ENCODE measurements around the gene CD82.
"Not testable (repeated sequence)": the region's sequence is repeated elsewhere in the genome, so short reads cannot be mapped to it uniquely, and the experiment has no call there.

The CD82 gene

DNA sequence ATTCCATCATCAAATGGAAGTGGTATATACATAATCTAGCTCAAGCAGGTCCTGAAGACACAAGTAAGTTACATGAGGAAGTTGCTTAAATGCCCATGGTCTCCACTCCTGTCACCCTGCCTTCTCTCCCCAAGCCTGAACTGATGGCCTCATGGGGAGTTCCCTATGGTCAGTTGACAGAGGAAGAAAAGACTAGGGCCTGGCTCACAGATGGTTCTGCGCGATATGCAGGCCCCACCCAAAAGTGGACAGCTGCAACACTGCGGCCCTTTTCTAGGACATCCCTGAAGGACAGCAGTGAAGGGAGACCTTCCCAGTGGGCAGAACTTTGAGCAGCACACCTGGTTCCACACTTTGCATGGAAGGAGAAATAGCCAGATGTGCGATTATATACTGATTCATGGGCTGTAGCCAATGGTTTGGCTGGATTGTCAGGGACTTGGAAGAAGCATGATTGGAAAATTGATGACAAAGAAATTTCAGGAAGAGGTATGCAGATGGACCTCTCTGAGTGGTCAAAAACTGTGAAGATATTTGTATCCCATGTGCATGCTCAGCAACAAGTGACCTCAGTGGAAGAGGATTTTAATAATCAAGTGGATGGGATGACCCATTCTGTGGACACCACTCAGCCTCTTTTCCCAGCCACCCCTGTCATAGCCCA is 17.3 kb upstream of the CD82 start:
- H3K27me3 ChIP-seq (ENCODE audit: control insufficient read depth, insufficient read depth, low read length) = no peaks in the 10 kb centered on the region
- H3K36me3 ChIP-seq (ENCODE audit: control insufficient read depth, insufficient read depth, low read length) = no peaks in the 10 kb centered on the region
- H3K27ac ChIP-seq (ENCODE audit: low read depth, low read length) = no peak overlapping the region
- no peaks in the 10 kb centered on the region for H3K9me3 ChIP-seq (ENCODE audit: control insufficient read depth, insufficient read depth, low read length)
- H3K4me1 ChIP-seq (ENCODE audit: control insufficient read depth, insufficient read depth, low read length) = no peaks in the 10 kb centered on the region
- H3K4me3 ChIP-seq (ENCODE audit: low read depth, low read length) = no peak overlapping the region
- no peak overlapping the region for H3K9ac ChIP-seq (ENCODE audit: low read depth, low read length)

DNA sequence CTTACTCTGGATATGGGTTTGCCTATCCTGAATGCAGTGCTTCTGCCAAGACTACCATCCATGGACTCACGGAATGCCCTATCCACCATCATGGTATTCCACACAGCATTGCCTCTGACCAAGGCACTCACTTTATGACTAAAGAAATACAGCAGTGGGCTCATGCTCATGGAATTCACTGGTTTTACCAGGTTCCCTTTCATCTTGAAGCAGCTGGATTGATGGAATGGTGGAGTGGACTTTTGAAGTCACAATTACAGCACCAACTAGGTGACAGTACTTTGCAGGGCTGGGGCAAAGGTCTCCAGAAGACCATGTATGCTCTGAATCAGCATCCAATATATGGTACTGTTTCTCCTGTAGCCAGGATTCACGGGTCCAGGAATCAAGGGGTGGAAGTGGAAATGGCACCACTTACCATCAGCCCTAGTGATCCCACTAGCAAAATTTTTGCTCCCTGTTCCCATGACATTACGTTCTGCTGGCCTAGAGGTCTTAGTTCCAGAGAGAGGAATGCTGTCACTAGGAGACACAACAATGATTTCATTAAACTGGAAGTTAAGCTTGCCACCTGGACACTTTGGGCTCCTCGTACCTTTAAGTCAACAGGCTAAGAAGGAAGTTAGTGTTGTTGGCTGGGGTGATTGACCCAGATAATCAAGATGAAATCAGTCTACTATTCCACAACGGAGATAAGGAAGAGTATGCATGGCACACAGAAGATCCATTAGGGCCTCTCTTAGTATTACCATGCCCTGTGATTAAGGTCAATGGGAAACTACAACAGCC is 16.3 kb upstream of the CD82 start:
- not testable (repeated sequence) for H3K36me3 ChIP-seq (ENCODE audit: control insufficient read depth, insufficient read depth, low read length); H3K9ac ChIP-seq (ENCODE audit: low read depth, low read length); H3K27me3 ChIP-seq (ENCODE audit: control insufficient read depth, insufficient read depth, low read length); H3K4me1 ChIP-seq (ENCODE audit: control insufficient read depth, insufficient read depth, low read length); H3K27ac ChIP-seq (ENCODE audit: low read depth, low read length); H3K9me3 ChIP-seq (ENCODE audit: control insufficient read depth, insufficient read depth, low read length); H3K4me3 ChIP-seq (ENCODE audit: low read depth, low read length)

DNA sequence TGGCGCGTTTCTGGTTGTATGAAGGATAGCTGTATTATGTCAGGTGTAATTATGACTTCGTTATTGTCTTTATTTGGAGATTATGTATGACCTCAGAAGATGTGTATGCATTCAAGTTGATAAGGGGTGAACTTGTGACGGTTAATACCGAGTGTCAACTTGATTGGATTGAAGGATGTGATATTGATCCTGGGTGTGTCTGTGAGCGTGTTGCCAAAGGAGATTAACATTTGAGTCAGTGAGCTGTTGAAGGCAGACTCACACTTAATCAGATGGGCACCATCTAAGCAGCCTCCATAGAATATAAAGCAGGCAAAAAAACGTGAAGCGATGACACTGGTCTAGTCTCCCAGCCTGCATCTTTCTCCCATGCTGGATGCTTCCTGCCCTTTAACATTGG is 15.3 kb upstream of the CD82 start:
- no peaks in the 10 kb centered on the region for H3K36me3 ChIP-seq (ENCODE audit: control insufficient read depth, insufficient read depth, low read length)
- no peaks in the 10 kb centered on the region for H3K4me1 ChIP-seq (ENCODE audit: control insufficient read depth, insufficient read depth, low read length)
- H3K4me3 ChIP-seq (ENCODE audit: low read depth, low read length) = no peak overlapping the region
- no peaks in the 10 kb centered on the region for H3K9me3 ChIP-seq (ENCODE audit: control insufficient read depth, insufficient read depth, low read length)
- no peaks in the 10 kb centered on the region for H3K27me3 ChIP-seq (ENCODE audit: control insufficient read depth, insufficient read depth, low read length)
- no peak overlapping the region for H3K9ac ChIP-seq (ENCODE audit: low read depth, low read length)
- H3K27ac ChIP-seq (ENCODE audit: low read depth, low read length) = no peak overlapping the region

DNA sequence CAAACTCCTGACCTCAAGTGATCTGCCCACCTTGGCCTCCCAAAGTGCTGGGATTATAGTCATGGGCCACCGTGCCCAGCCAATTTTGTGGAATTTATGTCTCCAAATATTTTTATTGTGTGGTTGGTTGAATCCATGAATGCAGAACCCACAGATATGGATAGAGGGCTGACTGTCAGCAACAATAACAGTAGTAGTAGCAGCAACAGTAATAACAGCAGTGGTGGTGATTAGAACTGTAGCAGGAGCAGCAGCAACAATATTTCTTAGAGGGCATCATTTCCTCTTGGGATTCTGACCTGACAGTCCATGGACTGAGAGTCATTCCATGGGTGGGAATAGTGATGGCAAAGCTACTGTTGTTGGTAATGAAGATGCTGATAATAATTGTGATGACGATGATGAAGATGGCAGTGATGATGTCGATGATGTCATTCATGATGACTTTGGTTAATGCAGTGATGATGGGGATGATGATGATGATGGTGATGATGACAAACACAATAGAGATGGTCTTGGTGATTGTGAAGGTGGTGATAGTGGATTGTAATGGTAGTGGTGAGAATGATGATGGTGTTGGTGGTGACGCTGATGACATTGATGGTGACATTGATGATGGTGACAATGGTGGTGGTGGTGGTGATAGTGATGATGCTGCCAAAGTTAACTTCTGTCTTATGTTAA is 13.9 kb upstream of the CD82 start:
- Histone ChIP-seq H3K9me3 (ENCODE audit: control insufficient read depth, insufficient read depth, low read length) (no peaks in the 10 kb centered on the region), H3K9ac (ENCODE audit: low read depth, low read length) (no peak overlapping the region), H3K4me1 (ENCODE audit: control insufficient read depth, insufficient read depth, low read length) (no peaks in the 10 kb centered on the region), H3K4me3 (ENCODE audit: low read depth, low read length) (no peak overlapping the region), H3K27ac (ENCODE audit: low read depth, low read length) (no peak overlapping the region), H3K27me3 (ENCODE audit: control insufficient read depth, insufficient read depth, low read length) (no peaks in the 10 kb centered on the region), H3K36me3 (ENCODE audit: control insufficient read depth, insufficient read depth, low read length) (no peaks in the 10 kb centered on the region)

DNA sequence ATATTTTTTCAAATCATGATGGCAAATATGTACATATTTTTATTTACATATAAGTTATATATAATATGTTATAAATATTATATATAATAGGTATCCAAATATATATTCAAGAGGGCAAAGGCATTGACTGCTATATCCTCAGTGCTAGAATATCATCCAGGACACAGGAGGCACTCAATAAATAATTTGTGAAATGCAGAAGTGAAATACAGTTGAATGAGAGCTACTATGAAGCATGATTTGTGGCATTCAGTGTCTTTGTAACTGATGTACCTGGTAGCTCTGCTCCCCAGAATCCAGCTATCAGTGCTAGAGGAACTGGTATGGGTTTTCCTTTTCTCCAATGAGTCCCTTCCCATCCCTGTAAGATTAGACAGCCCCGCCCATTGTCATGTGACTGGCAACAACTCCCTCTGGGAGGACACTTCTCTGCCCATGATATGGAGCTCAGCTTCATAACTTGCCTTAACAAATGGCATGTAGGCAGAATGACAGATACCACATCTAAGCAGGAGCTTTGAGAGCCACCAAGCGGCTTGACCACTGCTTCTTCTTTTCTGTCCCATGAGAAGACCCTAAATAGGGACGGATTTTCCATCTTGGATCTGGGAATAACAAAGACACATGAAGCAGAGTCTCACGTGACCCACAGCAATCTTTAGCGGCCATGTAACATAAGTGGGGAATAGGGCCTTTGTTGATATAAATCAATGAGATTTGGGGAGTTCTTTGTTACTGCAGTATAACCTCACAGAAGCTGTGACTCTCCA is 10.2 kb upstream of the CD82 start:
- Histone ChIP-seq H3K9me3 (ENCODE audit: control insufficient read depth, insufficient read depth, low read length) (no peaks in the 10 kb centered on the region), H3K27ac (ENCODE audit: low read depth, low read length) (no peak overlapping the region), H3K4me1 (ENCODE audit: control insufficient read depth, insufficient read depth, low read length) (peaks cover 22% of the 10 kb centered on the region), H3K4me3 (ENCODE audit: low read depth, low read length) (no peak overlapping the region), H3K36me3 (ENCODE audit: control insufficient read depth, insufficient read depth, low read length) (no peaks in the 10 kb centered on the region), H3K27me3 (ENCODE audit: control insufficient read depth, insufficient read depth, low read length) (no peaks in the 10 kb centered on the region), H3K9ac (ENCODE audit: low read depth, low read length) (no peak overlapping the region)

DNA sequence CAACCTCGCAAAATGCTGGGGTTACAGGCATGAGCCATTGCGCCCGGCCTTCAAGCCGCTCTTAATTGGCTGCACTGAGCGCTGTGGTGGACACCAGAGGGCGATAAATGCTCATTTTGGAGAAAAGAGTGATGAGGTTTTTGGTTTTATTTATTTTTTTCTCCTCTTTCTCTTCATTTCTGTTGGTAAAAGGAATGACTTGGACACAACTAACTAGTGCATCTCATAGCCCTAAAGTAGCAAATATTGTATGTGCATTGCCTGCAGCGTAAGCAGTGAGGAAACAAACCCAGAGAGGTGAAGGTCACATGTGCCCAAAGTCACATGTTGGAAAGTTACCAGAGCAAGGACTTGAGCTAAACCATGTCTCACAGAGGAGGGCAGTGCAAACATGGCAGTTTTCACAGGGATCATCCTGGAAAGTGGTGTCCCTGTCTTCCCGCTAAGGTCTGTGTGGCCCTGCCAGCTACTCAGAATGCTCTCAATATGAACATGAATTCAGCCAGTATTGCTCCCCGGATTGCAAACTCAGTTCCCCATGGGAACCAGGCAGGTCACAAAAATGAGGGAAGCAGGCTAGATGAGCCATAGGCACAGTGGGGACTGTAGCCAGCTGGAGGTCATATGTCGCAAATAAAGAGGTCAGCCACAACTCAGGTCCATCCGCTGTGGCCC is 8.6 kb upstream of the CD82 start:
- Histone ChIP-seq H3K27me3 (ENCODE audit: control insufficient read depth, insufficient read depth, low read length) (no peaks in the 10 kb centered on the region), H3K9me3 (ENCODE audit: control insufficient read depth, insufficient read depth, low read length) (no peaks in the 10 kb centered on the region), H3K27ac (ENCODE audit: low read depth, low read length) (no peak overlapping the region), H3K9ac (ENCODE audit: low read depth, low read length) (no peak overlapping the region), H3K36me3 (ENCODE audit: control insufficient read depth, insufficient read depth, low read length) (no peaks in the 10 kb centered on the region), H3K4me1 (ENCODE audit: control insufficient read depth, insufficient read depth, low read length) (peaks cover 22% of the 10 kb centered on the region), H3K4me3 (ENCODE audit: low read depth, low read length) (no peak overlapping the region)

DNA sequence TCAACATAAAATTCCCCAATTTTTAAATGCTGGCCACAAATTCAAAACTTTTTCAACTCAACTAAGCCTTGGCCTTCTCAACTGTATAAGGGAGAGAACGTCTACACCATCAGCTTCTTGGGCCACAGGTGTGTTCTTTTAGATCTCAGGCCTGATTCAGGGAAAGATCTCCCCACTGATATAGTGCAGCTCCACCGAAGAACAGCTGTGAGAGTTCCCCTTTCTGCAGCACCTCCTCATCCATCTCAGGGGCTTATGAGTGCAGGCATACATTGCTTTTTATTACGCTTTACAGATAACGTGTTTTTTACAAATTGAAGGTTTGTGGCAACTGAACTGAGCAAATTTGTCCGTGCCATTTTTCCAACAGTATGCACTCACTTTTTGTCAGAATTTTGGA is 8.0 kb upstream of the CD82 start:
- Histone ChIP-seq H3K9ac (ENCODE audit: low read depth, low read length) (no peak overlapping the region), H3K4me3 (ENCODE audit: low read depth, low read length) (no peak overlapping the region), H3K27me3 (ENCODE audit: control insufficient read depth, insufficient read depth, low read length) (no peaks in the 10 kb centered on the region), H3K36me3 (ENCODE audit: control insufficient read depth, insufficient read depth, low read length) (no peaks in the 10 kb centered on the region), H3K27ac (ENCODE audit: low read depth, low read length) (no peak overlapping the region), H3K4me1 (ENCODE audit: control insufficient read depth, insufficient read depth, low read length) (peaks cover 22% of the 10 kb centered on the region), H3K9me3 (ENCODE audit: control insufficient read depth, insufficient read depth, low read length) (no peaks in the 10 kb centered on the region)

DNA sequence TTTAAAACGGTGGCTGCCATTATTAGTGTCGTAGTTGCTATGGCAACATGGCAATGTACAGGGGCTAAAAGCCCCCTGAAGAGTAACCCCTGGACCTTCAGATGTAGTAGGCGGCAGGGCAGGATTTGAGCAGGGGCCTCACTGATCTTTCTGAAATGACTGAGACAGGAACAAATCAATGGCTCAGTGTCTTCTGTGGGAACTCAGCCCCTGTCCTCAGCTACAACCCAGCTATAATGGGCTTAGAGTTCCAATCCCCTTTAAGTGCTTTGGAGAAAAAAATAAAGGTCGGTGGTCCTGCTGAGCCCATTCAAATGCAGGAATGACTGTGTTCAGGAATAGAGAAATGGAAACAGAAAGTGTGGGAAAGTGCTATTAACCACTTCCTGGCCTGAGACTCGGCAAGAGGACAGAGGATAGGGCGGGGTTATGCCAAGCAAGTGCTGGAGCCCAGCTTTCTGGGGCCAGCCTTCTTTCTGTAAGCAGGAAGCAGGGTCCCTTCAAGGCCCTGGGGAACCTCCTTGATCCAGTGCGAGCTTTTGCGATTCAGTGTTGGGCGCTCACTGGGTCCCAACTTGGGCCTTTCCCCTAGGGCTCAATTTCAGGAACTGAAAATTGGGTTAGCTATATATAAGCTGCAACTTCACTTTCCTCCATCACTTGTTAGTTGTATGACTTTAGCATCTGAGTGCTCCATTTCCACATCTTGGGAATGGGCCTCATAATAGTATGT is 6.1 kb upstream of the CD82 start:
- Histone ChIP-seq H3K4me3 (ENCODE audit: low read depth, low read length) (0 out of 2 replicates have a peak overlapping the region, but pooled peaks have one; percentile 27), H3K9me3 (ENCODE audit: control insufficient read depth, insufficient read depth, low read length) (no peaks in the 10 kb centered on the region), H3K27me3 (ENCODE audit: control insufficient read depth, insufficient read depth, low read length) (peaks cover 6% of the 10 kb centered on the region; the same call in 1 of the 2 replicates), H3K27ac (ENCODE audit: low read depth, low read length) (peak overlapping the region; percentile 95), H3K4me1 (ENCODE audit: control insufficient read depth, insufficient read depth, low read length) (peaks cover 26% of the 10 kb centered on the region), H3K36me3 (ENCODE audit: control insufficient read depth, insufficient read depth, low read length) (no peaks in the 10 kb centered on the region), H3K9ac (ENCODE audit: low read depth, low read length) (no peak overlapping the region)

DNA sequence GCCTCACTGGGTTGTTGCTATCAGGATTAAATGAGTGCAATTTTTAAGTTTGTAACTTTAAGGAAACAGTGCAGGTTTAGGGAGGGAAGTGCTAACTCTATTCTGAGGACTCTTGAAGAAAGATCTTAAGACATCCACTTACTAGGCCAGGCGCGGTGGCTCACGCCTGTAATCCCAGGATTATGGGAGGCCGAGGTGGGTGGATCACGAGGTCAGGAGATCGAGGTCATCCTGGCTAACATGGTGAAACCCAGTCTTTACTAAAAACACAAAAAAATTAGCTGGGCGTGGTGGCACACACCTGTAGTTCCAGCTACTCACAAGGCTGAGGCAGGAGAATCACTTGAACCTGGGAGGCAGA is 5.5 kb upstream of the CD82 start:
- not testable (repeated sequence) for H3K9me3 ChIP-seq (ENCODE audit: control insufficient read depth, insufficient read depth, low read length); H3K27me3 ChIP-seq (ENCODE audit: control insufficient read depth, insufficient read depth, low read length); H3K4me3 ChIP-seq (ENCODE audit: low read depth, low read length); H3K9ac ChIP-seq (ENCODE audit: low read depth, low read length); H3K36me3 ChIP-seq (ENCODE audit: control insufficient read depth, insufficient read depth, low read length)
- peak overlapping the region; percentile 95 for H3K27ac ChIP-seq (ENCODE audit: low read depth, low read length)
- peaks cover 32% of the 10 kb centered on the region for H3K4me1 ChIP-seq (ENCODE audit: control insufficient read depth, insufficient read depth, low read length)

DNA sequence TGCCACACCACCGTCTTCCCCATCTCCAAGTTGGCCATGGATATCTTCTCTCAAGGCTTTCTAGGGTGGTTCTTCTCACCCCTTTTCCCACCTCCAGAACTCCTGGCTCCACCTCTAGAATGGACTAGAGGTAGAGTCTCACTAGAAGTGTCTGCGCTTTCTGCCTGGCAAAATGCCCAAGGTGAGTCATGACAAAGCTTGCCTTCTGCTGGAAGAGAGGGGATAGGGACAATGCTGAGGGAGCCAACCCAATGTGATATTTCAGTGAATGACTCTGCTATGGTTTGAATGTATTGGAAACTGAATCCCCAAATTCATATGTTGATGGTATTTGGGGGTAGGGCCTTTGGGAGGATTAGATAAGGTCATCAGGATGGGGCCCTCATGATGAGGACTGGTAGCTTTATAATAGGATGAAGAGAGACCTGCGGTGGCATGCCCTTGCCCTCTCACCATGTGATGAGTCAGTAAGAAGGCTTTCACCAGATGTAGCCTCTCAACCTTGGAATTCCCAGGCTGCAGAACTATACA is 4.1 kb upstream of the CD82 start:
- Histone ChIP-seq H3K36me3 (ENCODE audit: control insufficient read depth, insufficient read depth, low read length) (no peaks in the 10 kb centered on the region), H3K4me1 (ENCODE audit: control insufficient read depth, insufficient read depth, low read length) (peaks cover 39% of the 10 kb centered on the region), H3K27ac (ENCODE audit: low read depth, low read length) (no peak overlapping the region), H3K27me3 (ENCODE audit: control insufficient read depth, insufficient read depth, low read length) (peaks cover 14% of the 10 kb centered on the region), H3K9me3 (ENCODE audit: control insufficient read depth, insufficient read depth, low read length) (no peaks in the 10 kb centered on the region), H3K4me3 (ENCODE audit: low read depth, low read length) (no peak overlapping the region), H3K9ac (ENCODE audit: low read depth, low read length) (no peak overlapping the region)
